Embryonic facial prominence (tissue), 1 donor: ENCODE data around the gene CHST2.
"Not testable (repeated sequence)": the region's sequence is repeated elsewhere in the genome, so short reads cannot be mapped to it uniquely, and the experiment has no call there.

Source experiments
- DNase-seq: peaks from one replicate; pipeline ENCODE4 v3.0.0-alpha.2; 2016; ENCODE audit errors: extremely low spot score

The CHST2 gene, protein sequence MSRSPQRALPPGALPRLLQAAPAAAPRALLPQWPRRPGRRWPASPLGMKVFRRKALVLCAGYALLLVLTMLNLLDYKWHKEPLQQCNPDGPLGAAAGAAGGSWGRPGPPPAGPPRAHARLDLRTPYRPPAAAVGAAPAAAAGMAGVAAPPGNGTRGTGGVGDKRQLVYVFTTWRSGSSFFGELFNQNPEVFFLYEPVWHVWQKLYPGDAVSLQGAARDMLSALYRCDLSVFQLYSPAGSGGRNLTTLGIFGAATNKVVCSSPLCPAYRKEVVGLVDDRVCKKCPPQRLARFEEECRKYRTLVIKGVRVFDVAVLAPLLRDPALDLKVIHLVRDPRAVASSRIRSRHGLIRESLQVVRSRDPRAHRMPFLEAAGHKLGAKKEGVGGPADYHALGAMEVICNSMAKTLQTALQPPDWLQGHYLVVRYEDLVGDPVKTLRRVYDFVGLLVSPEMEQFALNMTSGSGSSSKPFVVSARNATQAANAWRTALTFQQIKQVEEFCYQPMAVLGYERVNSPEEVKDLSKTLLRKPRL

DNA sequence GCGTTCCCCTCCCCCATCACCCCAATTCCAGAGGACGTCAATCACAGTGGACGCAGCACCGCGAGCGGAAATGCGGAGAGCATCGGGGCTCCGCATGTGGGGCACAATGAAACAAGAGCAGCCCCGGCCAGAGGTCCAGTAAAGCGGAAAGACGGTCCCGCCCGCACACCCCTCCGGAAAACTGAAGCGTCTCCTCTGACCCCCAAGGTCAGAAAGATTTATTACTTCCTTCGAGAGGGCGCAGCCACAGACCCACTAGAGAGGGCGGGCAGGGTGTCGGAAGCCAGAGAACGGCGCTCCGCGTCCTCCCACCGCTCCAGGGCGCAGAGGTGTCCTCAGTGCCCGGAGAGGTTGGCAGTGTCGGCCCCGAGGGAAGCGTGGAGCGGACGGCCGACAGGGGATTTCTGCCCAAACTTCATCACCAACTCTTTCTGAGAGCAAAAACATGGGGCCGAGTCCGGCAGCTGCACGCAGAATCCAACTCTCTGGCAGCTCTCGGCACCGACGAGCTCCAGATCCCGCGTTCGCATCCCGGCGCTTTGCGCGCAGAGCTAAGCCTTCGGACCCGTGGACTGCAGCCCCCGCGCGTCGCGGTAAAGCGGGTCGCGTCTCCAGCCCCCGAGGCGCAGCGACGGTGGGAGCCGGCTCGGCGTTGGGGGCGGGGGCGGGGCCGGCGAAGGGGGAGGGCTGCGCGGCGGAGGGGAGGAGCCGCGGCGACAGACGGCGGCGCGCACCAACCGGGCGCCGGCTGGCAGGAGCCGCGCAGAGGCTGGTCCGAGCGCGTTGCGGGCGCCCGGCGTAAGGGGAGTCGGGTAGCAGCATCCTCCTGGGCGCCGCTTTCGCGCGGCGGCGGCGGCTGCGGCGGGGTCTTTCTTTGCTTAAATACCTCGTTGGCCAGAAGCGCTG lies at the start of gene CHST2:
TSS of gene CHST2 (plus strand) at position 763 of the 906 bp plus-strand sequence. CDS start 1,046 bp downstream, outside the sequence.
- DNase-seq, result peak; percentile 64

GRCh38 chr3:143070977-143071551 lies 48.5 kb upstream of the CHST2 start:
- DNase-seq, result no peak

DNA sequence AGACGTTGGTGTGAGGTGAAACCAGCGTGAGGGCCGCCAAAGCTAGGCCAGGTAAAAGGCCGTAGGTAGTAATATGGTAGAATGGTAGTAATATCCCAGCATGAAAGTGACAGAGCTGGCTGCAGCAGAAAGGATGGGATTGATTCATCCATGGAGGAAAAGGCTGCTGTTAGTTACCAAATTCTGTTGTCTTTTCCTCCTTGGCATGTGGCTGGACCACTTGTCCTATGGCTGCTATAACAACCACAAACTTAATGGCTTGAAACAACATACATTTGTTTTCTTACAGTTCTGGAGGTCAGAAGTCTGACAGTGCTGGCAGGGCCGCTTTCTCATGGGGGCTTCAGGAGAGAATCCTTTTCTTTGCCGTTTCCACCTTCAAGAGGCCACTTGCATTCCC lies 47.8 kb upstream of the CHST2 start:
- no peak for DNase-seq

DNA sequence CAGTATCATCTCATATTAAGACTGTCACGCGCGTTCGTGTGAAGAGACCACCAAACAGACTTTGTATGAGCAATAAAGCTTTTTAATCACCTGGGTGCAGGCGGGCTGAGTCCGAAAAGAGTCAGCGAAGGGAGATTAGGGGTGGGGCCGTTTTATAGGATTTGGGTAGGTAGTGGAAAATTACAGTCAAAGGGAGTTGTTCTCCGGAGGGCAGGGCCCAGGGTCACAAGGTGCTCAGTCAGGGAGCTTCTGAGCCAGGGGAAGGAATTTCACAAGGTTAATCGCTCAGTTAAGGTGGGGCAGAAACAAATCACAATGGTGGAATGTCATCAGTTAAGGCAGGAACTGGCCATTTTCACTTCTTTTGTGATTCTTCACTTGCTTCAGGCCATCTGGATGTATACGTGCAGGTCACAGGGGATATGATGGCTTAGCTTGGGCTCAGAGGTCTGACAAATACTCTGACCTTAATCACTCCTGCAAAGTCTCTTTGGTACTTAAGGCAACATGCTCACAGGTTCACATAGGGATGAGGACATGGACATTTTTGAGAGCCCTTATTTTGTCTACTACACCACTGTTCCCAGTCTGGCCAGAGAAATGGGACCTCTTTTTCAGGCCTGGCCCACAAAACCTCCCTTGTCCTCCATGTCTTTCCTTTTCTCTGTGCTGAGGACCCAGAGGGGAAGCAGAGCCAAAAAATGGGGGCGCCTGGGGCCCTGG lies 47.1 kb upstream of the CHST2 start:
- DNase-seq, result not testable (repeated sequence)

- DNase-seq, result not testable (repeated sequence)
Observed at GRCh38 chr3:143073541-143073940, 46.0 kb upstream of the CHST2 start.

DNA sequence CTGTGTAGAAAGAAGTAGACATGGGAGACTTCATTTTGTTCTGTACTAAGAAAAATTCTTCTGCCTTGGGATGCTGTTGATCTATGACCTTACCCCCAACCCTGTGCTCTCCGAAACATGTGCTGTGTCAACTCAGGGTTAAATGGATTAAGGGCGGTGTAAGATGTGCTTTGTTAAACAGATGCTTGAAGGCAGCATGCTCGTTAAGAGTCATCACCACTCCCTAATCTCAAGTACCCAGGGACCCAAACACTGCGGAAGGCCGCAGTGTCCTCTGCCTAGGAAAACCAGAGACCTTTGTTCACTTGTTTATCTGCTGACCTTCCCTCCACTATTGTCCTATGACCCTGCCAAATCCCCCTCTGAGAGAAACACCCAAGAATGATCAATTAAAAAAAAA lies 45.6 kb upstream of the CHST2 start:
- DNase-seq, result not testable (repeated sequence)

GRCh38 chr3:143078883-143079282 lies 40.7 kb upstream of the CHST2 start:
- DNase-seq, result no peak

DNA sequence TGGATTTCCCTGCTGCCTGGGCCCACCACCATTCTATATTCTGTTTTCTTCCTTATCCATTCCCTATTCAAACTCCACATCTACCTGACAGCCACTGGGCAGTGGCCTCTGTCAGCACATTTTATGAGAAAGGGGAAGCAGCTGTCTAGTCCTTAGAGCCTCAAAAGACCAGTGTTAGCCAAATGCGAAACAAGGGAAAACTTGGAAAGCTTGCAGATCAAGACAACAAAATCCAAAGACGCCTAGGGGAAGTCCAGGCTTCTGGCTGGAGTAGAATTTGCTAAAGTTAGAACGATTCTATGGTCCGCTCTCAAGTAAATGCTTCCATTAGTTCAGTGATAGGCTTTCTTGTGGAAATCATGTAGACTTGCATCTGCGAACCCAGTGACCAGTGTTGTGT lies 39.4 kb upstream of the CHST2 start:
- no peak for DNase-seq

- no peak for DNase-seq
Observed at GRCh38 chr3:143081365-143081764, 38.2 kb upstream of the CHST2 start.

DNA sequence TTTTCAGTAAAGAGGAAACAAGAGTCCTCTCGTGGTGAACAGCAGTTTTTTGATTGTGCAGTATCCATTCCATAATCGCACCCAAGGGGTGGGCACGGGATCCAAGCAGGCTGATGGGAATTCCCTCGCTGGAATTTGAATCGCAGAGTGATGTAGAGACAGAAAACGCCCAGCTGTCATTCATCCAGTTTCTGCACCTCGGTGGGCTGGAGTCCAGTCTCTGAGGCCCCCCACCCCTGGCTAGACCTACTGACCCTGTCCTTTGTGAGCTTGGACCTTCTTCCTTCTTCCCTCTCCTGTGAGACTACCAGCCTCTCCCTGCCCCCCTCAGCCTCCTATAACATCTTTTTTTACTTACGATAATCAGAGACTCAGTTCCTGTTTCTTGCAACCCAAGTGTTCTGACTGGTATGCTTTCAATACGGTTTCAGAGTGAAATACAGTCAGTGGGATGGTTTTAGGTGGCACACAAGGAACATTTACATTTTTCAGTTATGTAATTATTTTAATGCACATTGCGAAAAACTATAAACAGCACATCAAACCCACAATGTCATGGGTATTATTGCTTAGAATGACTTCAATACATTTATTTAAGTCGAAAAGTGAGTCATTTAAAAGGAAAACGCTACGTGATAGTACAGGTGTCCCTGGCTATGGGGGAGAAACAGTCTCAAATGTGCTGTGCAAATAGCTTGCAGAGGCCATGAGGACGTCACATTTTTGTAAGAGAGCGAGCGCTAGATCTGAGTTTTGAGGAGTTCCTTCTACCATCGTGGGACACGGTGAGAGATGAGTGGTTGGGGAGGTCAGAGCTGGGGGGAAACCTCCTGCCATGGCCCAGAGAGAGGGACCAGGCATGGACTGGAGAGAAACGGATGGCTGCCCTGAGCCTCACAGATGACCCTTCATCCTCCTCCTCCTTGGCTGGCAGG lies 37.5 kb upstream of the CHST2 start:
- DNase-seq, result no peak

GRCh38 chr3:143083781-143084180 lies 35.8 kb upstream of the CHST2 start:
- DNase-seq, result no peak

DNA sequence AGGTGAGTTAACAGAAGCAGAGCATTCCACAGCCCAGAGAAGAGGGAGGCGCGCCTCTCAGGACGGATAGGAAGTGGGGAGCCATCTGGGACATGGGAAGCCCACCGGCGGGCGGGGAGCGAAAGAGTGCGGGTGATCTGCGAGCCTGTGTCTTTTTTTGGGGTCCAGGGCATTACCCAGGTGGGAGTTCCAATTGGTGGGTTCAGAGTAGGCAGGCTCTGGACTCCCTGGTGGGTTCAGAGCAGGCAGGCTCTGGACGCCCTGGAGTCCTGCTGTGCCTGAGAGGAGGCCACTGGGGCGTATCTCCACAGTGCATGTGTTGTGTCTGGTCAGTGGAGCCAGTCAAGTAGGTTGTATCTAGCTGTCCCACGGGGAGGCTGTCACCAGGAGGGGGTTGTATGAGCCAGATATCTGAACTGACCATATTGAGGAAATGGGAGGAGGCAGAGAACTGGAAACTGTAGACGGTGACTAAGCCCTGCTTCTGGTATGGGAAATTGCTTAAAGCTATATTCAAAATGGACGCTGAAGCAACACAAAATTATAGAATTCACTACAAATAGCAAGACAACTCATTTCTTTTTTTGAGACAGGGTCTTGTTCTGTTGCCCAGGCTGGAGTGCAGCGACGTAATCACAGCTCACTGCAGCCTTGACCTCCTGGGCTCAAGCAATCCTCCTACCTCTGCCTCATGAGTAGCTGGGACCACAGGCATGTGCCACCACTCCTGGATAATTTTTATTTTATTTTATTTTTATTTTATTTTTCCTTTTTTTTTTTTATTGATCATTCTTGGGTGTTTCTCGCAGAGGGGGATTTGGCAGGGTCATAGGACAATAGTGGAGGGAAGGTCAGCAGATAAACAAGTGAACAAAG lies 34.5 kb upstream of the CHST2 start:
- no peak for DNase-seq

DNA sequence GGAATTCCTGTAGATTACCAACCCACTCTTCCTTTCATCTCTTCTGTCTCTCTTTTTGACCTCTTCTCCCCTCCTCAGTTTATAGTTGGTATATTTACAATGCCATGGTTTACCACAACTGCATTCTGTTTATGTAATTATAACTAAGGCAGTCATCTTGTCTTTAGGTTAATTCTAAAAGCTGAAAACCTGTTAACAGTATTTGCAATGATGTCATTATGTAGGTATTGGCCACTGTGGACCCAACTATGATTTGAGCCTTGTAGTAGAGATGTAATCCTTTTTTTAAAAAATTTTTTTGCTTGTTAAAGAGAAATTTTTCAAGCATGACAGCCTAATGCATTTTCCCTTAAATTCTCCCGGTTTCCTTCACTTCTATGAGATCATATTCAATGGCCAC lies 30.7 kb upstream of the CHST2 start:
- no peak for DNase-seq

DNA sequence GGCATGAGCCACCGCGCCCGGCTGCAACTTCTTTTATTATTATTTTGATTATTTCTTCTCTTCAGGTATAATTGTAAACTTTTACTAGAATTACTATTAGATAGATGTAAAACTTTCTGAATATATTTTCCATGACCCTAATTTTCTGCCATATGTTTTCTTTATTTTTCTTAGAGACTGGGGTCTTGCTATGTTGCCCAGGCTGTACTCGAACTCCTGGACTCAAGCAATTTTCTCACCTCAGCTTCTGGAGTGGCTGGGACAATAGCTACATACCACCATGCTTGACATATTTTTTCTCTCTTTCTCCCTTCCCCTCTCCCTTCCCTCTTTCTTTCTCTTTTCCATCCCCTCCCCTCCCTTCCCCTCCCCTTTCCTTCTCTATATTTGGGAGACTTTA lies 29.6 kb upstream of the CHST2 start:
- DNase-seq, result no peak

DNA sequence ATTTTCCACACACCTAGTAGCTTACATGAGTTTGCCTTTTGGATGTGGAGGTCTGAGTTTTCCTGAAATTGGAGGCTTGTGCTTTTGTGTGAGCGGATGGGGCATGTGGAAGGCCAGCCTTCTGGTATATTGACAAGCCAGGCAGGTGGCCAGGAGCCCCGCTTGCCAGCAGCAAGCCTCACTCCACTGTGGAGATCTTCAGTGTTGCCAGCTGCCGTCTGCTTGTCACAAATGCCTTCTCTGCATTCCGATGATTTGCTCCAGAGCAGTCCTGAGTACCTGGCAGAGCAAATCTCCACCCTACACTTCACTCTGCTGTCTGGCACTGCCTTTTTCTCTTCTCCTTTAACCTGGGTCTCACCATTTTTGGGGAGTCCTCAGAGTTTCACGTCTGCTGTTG lies 29.1 kb upstream of the CHST2 start:
- no peak for DNase-seq

DNA sequence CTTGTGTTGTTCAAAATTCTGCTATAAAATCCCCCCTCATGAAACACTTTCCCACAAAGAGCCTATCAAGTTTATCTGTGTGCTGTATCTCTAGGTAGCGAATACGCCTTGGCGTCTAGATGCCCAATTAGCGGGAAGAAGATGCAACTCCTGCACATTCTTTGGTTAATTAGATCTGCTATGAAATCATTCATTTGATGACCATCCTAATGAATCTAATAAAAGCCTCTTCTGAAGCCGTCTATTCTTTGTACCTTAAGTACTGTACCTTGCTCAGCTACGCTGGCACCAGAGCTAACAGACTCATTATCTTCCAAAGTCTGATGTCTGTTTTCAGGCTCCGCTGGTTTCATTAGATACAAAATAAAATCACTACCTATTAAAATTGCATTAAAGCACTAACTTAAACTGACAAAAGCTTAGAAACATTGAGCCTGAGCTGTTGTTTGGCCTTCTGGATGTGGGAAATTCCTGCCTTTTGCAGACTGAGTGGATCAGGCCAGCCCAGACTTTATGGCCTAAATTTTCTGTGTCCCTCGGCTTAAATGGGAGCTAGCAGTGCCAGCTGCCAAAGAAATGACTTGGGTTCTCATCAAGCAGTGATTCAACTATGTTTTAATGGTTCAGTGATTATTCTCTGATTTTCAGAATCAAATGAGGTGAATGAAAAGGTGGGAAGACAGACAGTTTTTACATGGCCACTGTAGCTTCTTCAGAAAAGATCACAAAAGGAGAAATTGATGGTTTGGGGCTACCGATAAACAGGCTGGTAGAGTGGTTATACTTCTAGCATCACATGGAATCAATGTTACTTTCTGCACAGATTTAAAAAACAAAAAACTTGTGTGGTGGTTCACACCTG lies 28.4 kb upstream of the CHST2 start:
- no peak for DNase-seq

GRCh38 chr3:143092191-143092590 lies 27.4 kb upstream of the CHST2 start:
- no peak for DNase-seq

DNA sequence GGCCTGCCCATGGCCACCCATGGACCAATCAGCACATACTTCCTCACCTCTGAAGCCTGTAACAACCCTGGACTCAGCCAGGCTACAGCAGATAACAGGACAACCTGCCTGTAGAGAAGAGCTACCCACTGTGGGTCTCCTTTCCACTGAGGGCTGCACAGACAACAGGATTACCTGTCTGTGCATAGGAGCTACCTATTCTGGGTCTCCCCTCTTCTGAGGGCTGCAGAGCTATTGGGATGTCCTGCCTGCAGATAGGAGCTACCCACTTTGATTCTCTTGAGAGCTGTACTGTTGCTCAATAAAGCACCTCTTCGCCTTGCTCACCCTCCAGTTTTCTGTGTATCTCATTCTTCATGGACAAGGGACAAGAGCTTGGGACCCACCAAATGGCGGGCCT lies 23.8 kb upstream of the CHST2 start:
- DNase-seq, result no peak
